Bronchial epithelial cell (primary cell): ENCODE measurements around the gene LCN10. TPM values are rescaled to one million over a fixed set of nuclear protein-coding genes. Genes with fewer than 3 reads are reported as not detected.
"Not testable (repeated sequence)": the region's sequence is repeated elsewhere in the genome, so short reads cannot be mapped to it uniquely, and the experiment has no call there.

Experiments used
- DNase-seq: peaks from one replicate; pipeline ENCODE4 v3.0.0-alpha.2; 2010; ENCODE audit warnings: low read depth
- FAIRE-seq: peaks from 2 replicates; lab custom pipeline; 2011; peaks lifted over from hg19 to GRCh38; lab: Jason Lieb, UNC
- H3K27me3 ChIP-seq: 2 replicates; pipeline ENCODE4 v1.5.1; 2011; ENCODE audit warnings: low read length; ENCODE audit not compliant: control insufficient read depth, insufficient read depth
- H3K36me3 ChIP-seq: 2 replicates; pipeline ENCODE4 v1.5.1; 2011; ENCODE audit warnings: low read length; ENCODE audit not compliant: control insufficient read depth, insufficient read depth
- H3K4me3 ChIP-seq: 2 replicates; pipeline ENCODE4 v1.5.1; 2011; ENCODE audit warnings: mild to moderate bottlenecking, low read depth, low read length, control low read depth
- CTCF ChIP-seq: IDR thresholded peaks from 2 replicates; pipeline ENCODE4 v1.5.1; 2011; ENCODE audit warnings: mild to moderate bottlenecking, moderate library complexity, low read length, control low read depth, inconsistent platforms; ENCODE audit not compliant: insufficient read depth, severe bottlenecking
- total RNA-seq: library from RNA; depleted of rRNA; stranded (reverse); fragments of >200 nt; gene quantifications from 2 replicates; pipeline ENCODE4 v1.2.1, GENCODE V29; 2014

Gene LCN10
- total RNA-seq, 1 donor from 2014 or later, result not detected

GRCh38 chr9:136773386-136774044 lies 30.8 kb upstream of the LCN10 start:
- TF ChIP-seq CTCF, result no peak
- Histone ChIP-seq H3K4me3 (no peak overlapping the region), H3K36me3 (no peaks in the 10 kb centered on the region), H3K27me3 (peaks cover 5% of the 10 kb centered on the region)
- DNase-seq, result no peak
- FAIRE-seq, result no peak

GRCh38 chr9:136771907-136772415 lies 29.2 kb upstream of the LCN10 start:
- no peak for DNase-seq
- no peak for FAIRE-seq
- Histone ChIP-seq H3K4me3 (no peak overlapping the region), H3K27me3 (peaks cover 6% of the 10 kb centered on the region), H3K36me3 (no peaks in the 10 kb centered on the region)
- TF ChIP-seq CTCF, result no peak

- Histone ChIP-seq H3K27me3 (peaks cover 6% of the 10 kb centered on the region), H3K4me3 (no peak overlapping the region), H3K36me3 (no peaks in the 10 kb centered on the region)
- TF ChIP-seq CTCF, result peak; percentile 66
- FAIRE-seq (no peak), DNase-seq (no peak)
These were observed 27.0 kb upstream of the LCN10 start for GRCh38 chr9:136769710-136770191.

GRCh38 chr9:136766410-136767120 lies 23.8 kb upstream of the LCN10 start:
- not testable (repeated sequence) for H3K4me3 ChIP-seq, H3K27me3 ChIP-seq, FAIRE-seq, H3K36me3 ChIP-seq
- peak; percentile 37 for TF ChIP-seq CTCF
- peak; percentile 45 for DNase-seq

GRCh38 chr9:136765745-136766409 lies 23.1 kb upstream of the LCN10 start:
- DNase-seq, H3K27me3 ChIP-seq, FAIRE-seq, H3K4me3 ChIP-seq, H3K36me3 ChIP-seq: not testable (repeated sequence)

GRCh38 chr9:136765041-136765440 lies 22.3 kb upstream of the LCN10 start:
- Histone ChIP-seq H3K4me3 (no peak overlapping the region), H3K36me3 (no peaks in the 10 kb centered on the region), H3K27me3 (peaks cover 9% of the 10 kb centered on the region)
- no peak for TF ChIP-seq CTCF
- FAIRE-seq, result no peak
- no peak for DNase-seq
